Raji (cell line): Measurements from ENCODE around the gene SLC39A5.

Experiments
- POLR2A ChIP-seq: IDR thresholded peaks from 2 replicates; pipeline ENCODE4 v1.6.1; 2011; ENCODE audit warnings: low read depth, low read length, control low read depth; ENCODE audit not compliant: insufficient read depth

Gene SLC39A5

DNA sequence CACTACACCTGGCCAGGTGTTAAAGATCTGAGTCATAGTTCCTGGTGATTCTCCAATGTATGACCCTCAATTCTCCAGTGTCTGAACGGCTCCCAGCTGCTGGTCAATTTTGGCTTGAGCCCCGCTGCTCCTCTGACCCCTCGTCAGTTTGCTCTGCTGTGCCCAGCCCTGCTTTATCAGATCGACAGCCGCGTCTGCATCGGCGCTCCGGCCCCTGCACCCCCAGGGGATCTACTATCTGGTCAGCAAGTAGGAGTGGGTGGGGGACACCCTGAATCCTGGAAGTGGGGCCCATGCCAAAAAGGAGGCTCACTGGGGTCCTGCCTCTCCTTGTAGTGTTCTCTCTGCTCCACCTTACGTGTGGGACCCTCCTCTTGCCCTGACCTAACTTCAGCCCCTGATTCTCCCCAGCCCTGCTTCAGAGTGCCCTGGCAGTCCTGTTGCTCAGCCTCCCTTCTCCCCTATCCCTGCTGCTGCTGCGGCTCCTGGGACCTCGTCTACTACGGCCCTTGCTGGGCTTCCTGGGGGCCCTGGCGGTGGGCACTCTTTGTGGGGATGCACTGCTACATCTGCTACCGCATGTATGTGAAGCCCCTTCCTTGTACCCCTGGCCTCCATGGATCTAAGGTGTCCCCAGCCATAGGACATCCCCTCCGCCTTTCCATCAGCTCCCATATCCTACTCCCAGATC, 5.0 kb downstream of the SLC39A5 start:
- TF ChIP-seq POLR2A: no peak

DNA sequence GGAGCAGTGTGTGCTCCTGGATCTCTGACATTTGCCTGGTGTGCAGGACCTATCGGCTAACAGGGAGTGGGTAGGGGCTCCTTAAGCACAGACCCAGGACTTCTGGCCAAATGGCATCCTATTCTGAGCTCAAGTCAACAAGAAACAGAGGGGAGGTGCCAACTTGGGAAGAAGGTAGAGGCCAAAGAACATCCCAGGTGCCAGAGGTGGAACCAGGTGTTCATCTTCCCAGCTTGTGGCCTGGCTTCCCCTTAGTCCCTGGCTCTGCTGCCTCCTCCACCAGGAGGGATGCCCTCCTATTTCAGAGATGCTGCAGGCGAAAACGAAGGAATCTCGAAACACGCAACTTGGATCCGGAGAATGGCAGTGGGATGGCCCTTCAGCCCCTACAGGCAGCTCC, 6.2 kb downstream of the SLC39A5 start:
- TF ChIP-seq POLR2A: no peak

DNA sequence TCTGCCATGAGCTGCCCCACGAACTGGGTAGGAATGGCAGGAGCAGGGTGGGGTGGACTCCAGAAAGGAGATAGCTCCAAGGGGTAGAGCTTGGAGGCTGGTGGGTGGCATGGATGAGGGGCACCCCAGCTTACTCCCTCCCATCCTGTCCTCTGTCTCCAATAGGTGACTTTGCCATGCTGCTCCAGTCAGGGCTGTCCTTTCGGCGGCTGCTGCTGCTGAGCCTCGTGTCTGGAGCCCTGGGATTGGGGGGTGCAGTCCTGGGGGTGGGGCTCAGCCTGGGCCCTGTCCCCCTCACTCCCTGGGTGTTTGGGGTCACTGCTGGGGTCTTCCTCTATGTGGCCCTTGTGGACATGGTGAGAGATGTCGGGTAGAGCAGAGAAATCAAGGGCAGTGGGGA, 7.1 kb downstream of the SLC39A5 start:
- no peak for TF ChIP-seq POLR2A

DNA sequence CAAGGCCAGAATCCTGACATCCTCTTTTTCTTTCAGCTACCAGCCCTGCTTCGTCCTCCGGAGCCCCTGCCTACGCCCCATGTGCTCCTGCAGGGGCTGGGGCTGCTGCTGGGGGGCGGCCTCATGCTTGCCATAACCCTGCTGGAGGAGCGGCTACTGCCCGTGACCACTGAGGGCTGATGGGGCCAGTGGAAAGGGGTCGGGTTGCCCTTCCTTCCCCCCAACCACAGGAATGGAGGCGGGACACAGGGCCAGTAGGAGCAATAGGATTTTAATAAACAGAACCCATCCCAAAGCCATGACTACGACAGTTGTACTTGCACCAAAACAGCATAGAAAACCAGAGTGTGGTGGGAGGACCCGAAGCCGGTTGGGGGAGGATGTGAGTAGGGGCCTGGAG, 7.7 kb downstream of the SLC39A5 start:
- no peak for TF ChIP-seq POLR2A

DNA sequence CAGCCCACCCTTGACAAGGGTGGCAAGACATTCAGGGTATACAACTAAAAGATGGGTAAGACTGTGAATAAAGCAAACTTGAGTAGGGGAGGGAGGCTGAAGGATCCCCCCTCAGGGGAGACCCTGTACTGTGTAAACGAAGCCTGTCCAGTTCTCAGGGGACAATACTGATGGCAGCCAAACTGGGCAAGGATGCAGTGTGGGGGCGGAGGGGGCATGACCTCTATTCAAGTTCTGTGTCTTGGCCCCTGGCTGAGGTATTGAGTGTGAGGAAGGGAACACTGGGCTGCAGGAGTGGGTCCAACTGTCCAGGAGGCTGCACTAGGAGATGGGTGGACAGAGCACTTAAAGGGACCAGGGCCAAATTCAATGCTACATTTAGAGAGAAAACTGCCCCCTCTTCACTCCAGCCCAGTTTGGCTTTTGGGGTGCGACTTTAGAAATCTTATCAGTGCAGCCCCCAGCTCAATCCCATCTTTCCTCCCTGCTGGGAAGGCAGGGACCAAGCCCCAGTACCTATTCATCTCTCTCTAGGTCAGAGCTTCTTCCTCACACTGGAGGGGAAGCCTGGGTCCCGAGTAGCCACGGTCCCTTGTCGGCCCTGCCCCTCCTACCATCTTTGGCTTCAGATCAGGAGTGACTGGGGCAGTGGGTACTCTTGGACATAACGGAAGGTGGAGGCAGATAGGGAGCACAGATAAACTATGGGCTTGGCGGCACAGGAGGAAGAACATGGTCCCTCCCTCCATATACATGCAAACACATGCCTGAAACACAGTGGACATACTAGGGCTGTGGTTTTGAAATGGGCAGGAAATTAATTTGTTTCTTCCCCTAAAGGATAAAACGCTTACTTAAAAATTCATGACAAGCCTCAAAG, 11.8 kb downstream of the SLC39A5 start:
- TF ChIP-seq POLR2A: no peak

DNA sequence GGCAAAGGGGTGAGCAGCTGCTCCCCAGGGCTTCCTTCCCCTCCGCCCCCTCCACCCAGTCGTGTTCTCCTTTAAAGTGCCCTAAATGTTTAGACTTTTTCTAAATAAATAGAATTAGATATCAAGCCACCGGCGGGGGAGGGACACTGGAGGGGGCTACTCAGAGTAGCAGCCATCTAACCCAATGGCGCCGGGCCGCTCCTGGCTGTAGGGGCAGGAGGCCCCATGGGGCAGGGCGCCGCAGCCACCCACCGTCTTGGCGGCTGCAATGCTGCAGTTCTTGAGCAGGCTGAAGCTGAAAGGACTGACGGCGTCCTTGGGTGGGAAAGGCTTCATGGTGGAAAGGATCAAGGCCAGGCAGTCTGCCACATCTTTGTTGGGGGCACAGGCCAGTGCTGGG, 13.1 kb downstream of the SLC39A5 start:
- no peak for TF ChIP-seq POLR2A

DNA sequence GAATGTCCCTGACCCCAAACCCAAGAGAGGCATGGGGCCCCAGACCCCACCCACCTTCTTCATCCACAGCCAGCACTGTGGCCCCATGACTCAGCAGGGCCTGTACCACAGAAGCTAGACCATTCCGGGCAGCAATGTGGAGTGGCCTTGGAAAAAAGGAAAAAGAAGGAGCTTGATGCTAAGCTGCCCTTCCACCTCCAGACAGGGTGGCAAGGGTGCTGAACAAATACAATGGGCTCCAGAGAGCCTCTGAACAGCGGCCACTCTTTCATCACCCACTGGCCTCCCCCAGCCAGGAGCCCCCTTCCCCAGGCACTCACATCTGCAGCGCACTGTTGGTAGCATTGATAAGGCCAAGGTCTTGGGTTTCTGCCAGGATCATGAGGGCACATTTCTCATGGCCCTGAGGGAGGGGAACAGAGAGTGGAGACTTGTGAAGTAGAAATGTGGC, 13.9 kb downstream of the SLC39A5 start:
- no peak for TF ChIP-seq POLR2A

DNA sequence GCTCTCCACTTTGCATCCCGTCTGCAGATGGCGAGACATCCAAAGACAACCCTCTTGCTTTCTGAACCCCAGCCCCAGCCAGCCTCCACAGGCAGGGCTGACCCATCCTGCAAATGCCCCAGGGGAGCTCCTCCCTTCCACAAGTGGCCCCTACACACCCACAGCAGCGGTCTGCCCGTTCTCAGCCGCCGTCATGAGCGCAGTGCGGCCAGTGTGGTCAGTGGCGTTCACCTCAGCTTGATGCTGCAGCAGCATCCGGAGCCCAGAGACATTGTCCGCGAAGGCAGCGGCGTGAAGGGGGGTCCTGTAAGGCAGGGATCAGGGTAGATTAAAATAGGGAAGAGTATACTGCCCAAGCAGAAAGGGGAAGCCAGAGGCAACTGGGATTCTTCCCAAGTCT, 14.6 kb downstream of the SLC39A5 start:
- TF ChIP-seq POLR2A: no peak

DNA sequence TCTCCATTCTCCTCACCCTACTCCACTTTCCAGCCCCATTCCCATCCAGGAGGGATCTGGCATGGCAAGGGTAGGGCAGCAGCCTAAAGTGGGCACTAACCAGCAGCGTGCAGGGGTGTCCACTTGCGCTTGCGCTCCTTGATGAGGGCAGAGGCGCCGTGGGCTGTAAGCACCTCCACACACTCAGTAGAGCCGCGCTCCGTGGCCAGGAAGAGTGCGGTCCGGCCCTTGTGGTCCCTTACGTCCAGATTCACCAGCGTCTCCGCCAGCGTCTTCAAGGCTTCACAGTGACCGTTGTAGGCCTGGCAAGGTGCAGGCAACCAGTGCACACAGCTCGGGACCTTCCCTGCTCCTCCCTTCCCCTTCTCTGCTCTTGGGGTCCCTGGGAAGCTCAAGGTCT, 18.1 kb downstream of the SLC39A5 start:
- TF ChIP-seq POLR2A: no peak

DNA sequence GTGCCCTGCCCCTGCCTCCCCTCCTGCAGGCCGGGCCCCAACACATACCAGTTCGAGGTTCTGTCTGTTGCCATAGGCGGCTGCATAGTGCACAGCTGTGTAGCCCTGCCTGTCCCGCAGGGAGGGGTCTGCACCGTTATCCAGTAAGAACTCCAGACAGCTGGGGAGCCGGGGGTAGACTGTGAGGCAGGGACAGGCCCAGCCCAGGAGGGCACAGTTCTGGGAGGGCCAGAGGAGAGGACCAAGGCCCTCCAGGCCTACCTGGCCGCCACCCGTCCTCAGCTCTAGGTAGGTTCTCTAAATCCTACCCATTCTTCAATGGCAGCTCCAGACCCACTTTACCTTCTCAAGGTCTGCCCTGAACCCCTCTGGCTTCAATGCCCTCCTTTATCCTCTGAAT, 18.9 kb downstream of the SLC39A5 start:
- no peak for TF ChIP-seq POLR2A

DNA sequence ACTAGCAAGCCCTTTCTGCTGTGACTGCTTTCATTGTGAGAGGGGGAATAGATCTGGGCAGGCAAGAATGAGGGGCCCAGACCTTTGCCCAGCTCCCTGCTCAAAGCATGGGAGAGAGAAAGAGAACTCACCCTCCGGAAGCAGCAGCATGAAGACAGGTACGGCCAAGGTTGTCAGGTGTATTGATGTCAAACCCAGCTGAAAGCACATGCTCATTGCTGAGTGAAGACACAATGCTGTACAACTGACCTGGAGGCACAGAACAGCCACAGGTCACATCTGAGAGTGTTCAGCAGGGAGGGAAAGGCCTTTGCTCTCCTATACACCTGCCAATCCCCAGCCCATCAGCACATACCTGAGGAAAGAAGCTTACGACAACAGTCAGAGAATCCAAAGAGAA, 22.8 kb downstream of the SLC39A5 start:
- TF ChIP-seq POLR2A: no peak

DNA sequence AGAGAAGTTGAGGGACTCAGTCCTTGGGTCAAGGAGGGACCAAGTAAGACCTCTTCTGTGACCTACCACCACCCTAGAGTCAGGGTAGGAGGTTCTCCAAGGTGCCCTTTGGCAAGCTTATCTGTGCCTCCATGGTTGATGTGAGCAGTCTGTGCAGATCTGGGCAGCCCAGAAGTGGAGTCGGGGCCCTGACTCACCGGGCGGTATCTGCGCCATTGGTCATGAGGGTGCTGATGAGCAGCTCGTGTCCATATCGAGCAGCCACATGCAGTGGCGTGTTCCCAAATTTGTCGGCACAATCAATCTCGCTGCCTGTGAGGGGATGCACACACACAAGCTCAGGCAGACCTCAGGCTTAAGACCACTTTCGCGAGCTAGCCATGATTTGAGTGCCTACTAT, 23.2 kb downstream of the SLC39A5 start:
- TF ChIP-seq POLR2A: no peak

DNA sequence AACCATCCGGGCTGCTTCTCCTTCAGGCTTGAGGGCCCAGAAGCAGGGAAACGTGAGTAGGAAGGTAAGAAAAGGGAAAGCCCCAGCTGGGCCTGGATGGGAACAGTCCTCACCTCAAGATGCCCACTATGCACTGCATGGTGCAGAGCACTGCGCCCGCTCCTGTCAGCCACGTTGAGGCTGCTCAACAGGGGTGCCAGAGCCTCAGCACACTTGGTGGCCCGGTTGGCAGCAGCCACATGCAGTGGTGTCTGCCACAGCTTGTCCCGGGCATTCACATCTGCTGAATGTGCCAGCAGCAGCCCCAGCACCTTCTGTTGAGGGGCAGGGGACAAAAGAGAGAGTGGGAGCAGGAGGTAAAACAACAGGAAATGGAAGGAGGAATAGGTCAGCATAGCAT, 25.8 kb downstream of the SLC39A5 start:
- no peak for TF ChIP-seq POLR2A

DNA sequence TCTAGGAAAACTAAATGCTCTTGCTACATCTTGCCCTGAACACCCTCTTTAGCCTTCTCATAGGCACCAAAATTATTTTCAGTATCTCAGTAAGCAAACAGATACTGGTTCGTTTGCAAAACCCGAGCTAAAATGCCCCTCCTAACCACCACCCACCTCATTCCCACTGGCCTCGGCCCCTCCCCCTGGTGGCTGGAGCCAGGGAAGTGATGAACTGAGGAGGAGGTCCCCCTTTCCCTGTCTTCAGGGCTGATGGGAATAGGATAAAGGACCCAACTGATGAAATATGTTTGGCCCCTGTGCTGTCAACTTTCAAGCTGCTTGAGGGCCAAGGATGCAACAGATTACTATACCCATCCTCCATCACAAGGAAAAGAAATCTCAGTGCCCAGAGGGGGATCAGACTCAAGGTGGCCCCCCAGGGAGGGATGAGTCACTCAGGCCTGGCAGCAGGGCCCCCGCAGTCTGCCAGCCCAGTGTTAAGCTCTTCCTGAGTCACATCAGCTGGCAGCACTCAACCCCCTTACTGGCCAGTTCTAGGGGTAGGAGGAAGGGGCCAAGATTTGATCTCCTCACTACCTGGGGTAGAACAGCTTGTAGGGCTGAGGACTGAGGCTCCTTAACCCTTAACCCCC, 26.6 kb downstream of the SLC39A5 start:
- no peak for TF ChIP-seq POLR2A

DNA sequence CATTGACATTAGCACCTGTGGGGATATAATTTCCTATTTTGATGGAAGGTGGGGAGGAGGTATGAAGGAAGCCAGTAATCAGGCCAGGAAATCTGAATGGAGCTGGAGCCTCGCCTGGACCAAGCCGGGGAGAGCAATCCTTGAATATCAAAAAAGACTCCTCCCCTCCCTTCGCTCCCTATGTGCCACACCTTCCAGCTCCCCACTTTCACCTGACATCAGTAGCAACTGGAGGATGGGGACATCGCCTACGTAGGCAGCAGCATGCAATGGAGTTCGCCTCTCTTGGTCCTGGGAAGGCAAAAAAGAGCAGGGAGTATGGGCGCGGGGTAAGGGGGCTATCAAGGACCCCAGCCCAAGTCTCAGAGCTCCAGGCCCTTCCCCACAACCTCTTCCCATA, 27.2 kb downstream of the SLC39A5 start:
- no peak for TF ChIP-seq POLR2A
